IPS-18a (cell line): ENCODE measurements around the gene INTS14.

Experiments
- H3K27ac ChIP-seq: one replicate; pipeline ENCODE4 v1.5.1; 2013; ENCODE audit warnings: low read length
- H3K27me3 ChIP-seq: one replicate; pipeline ENCODE4 v1.6.1; 2013; ENCODE audit warnings: mild to moderate bottlenecking, low read length; ENCODE audit not compliant: control insufficient read depth, insufficient read depth
- H3K36me3 ChIP-seq: one replicate; pipeline ENCODE4 v1.6.1; 2013; ENCODE audit warnings: low read depth, low read length; ENCODE audit not compliant: control insufficient read depth
- H3K4me1 ChIP-seq: one replicate; pipeline ENCODE4 v1.6.1; 2013; ENCODE audit warnings: low read depth, low read length; ENCODE audit not compliant: control insufficient read depth
- H3K4me3 ChIP-seq: one replicate; pipeline ENCODE4 v1.5.1; 2013; ENCODE audit warnings: low read length
- H3K9ac ChIP-seq: one replicate; pipeline ENCODE4 v1.6.1; 2013; ENCODE audit warnings: mild to moderate bottlenecking, low read length, moderate library complexity
- H3K9me3 ChIP-seq: one replicate; pipeline ENCODE4 v1.6.1; 2013; ENCODE audit warnings: low read depth, low read length; ENCODE audit not compliant: control insufficient read depth

The INTS14 gene

GRCh38 chr15:65645392-65645791 lies 34.5 kb upstream of the INTS14 start:
- Histone ChIP-seq H3K27ac (no peak overlapping the region), H3K9ac (no peak overlapping the region), H3K9me3 (no peaks in the 10 kb centered on the region), H3K4me3 (no peak overlapping the region), H3K4me1 (no peaks in the 10 kb centered on the region), H3K27me3 (no peaks in the 10 kb centered on the region), H3K36me3 (no peaks in the 10 kb centered on the region)

DNA sequence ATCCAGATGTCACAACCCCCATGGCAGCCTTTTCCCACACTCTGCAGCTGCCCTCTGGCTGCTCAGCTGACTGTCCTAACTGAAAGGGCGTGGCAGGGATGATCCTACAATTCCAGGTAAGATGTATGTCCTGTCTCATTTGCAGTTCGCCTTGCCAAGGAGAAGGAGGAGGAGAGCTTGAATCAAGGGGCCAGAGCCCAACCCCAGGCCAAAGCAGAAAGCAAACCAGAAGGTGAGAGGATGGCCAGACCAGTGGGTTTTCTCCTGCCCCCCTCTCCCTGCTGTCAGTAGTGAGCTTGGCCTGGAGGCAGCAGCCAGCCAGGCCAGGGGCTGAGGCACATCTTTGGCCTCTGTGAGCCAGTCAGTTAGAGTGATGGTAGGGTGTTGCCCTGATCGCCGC lies 33.4 kb upstream of the INTS14 start:
- H3K9ac ChIP-seq: no peak overlapping the region
- H3K4me3 ChIP-seq: no peak overlapping the region
- no peak overlapping the region for H3K27ac ChIP-seq
- H3K4me1 ChIP-seq: no peaks in the 10 kb centered on the region
- H3K27me3 ChIP-seq: no peaks in the 10 kb centered on the region
- H3K9me3 ChIP-seq: no peaks in the 10 kb centered on the region
- no peaks in the 10 kb centered on the region for H3K36me3 ChIP-seq

- no peaks in the 10 kb centered on the region for H3K36me3 ChIP-seq
- H3K4me1 ChIP-seq: peaks cover 3% of the 10 kb centered on the region
- H3K9ac ChIP-seq: no peak overlapping the region
- no peaks in the 10 kb centered on the region for H3K9me3 ChIP-seq
- H3K27ac ChIP-seq: no peak overlapping the region
- H3K27me3 ChIP-seq: no peaks in the 10 kb centered on the region
- no peak overlapping the region for H3K4me3 ChIP-seq
Observed at GRCh38 chr15:65642594-65642993, 31.7 kb upstream of the INTS14 start.

- H3K9ac ChIP-seq: no peak overlapping the region
- H3K4me3 ChIP-seq: no peak overlapping the region
- no peak overlapping the region for H3K27ac ChIP-seq
- H3K36me3 ChIP-seq: no peaks in the 10 kb centered on the region
- H3K27me3 ChIP-seq: no peaks in the 10 kb centered on the region
- H3K4me1 ChIP-seq: peaks cover 3% of the 10 kb centered on the region
- H3K9me3 ChIP-seq: no peaks in the 10 kb centered on the region
Observed at GRCh38 chr15:65641768-65642475, 31.0 kb upstream of the INTS14 start.

- no peaks in the 10 kb centered on the region for H3K9me3 ChIP-seq
- H3K9ac ChIP-seq: no peak overlapping the region
- no peak overlapping the region for H3K27ac ChIP-seq
- H3K4me1 ChIP-seq: peaks cover 3% of the 10 kb centered on the region
- H3K36me3 ChIP-seq: no peaks in the 10 kb centered on the region
- H3K4me3 ChIP-seq: no peak overlapping the region
- H3K27me3 ChIP-seq: no peaks in the 10 kb centered on the region
Observed at GRCh38 chr15:65639509-65639908, 28.6 kb upstream of the INTS14 start.

GRCh38 chr15:65638681-65639089 lies 27.8 kb upstream of the INTS14 start:
- Histone ChIP-seq H3K9me3 (no peaks in the 10 kb centered on the region), H3K4me3 (no peak overlapping the region), H3K4me1 (peaks cover 3% of the 10 kb centered on the region), H3K9ac (no peak overlapping the region), H3K36me3 (no peaks in the 10 kb centered on the region), H3K27me3 (no peaks in the 10 kb centered on the region), H3K27ac (no peak overlapping the region)

GRCh38 chr15:65638109-65638508 lies 27.2 kb upstream of the INTS14 start:
- Histone ChIP-seq H3K4me1 (peaks cover 3% of the 10 kb centered on the region), H3K9me3 (no peaks in the 10 kb centered on the region), H3K27me3 (no peaks in the 10 kb centered on the region), H3K27ac (no peak overlapping the region), H3K36me3 (no peaks in the 10 kb centered on the region), H3K9ac (no peak overlapping the region), H3K4me3 (no peak overlapping the region)

DNA sequence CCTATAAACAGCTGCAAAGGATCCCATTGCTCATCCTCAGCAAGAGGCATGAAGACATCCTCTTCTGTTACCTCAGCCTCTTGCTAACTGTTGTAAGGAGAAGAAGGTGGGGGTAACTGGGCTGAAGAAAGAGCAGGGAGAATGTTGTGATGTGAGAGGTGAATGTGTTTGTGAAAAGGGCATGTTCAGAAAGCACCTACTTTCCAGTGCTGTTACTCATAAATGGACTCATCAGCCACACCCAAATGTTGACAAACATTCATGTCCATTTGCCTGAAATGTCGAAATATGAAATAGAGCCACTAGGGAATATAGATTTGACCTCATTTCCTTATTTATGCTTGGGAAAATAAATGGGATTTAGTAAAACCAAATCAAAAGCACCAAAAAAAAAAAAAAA lies 23.4 kb upstream of the INTS14 start:
- Histone ChIP-seq H3K27ac (no peak overlapping the region), H3K27me3 (no peaks in the 10 kb centered on the region), H3K9ac (no peak overlapping the region), H3K4me1 (peaks cover 3% of the 10 kb centered on the region), H3K36me3 (no peaks in the 10 kb centered on the region), H3K4me3 (no peak overlapping the region), H3K9me3 (no peaks in the 10 kb centered on the region)

GRCh38 chr15:65633752-65634151 lies 22.8 kb upstream of the INTS14 start:
- Histone ChIP-seq H3K9ac (no peak overlapping the region), H3K4me3 (no peak overlapping the region), H3K9me3 (no peaks in the 10 kb centered on the region), H3K27me3 (no peaks in the 10 kb centered on the region), H3K27ac (no peak overlapping the region), H3K4me1 (peaks cover 3% of the 10 kb centered on the region), H3K36me3 (no peaks in the 10 kb centered on the region)

DNA sequence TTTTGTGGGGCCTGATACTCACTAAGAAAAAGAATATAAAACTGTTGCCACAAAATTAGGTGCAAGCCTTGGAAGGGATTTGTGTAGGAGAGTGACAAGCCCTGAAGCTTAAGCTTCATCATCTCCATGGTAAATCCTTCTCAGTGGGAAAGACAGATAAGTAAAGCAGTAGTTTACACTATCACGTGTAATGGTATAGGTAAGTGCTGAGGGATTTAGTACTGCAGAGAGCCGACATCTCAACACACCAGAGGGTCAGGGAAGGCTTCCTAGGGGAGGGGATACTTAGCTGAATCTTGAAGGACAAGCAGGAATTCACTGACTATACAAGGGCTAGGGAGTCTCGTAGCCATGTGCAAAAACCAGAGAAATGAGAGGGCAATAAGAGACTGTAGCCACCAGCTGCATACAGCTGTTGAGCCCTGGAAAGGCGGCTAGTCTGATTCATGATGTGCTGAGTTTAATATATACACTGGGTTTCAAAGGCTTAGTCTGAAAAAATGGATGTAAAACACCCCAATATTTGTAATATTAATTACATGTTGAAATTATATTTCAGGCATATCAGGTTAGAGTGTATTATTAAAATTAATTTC lies 21.9 kb upstream of the INTS14 start:
- no peak overlapping the region for H3K27ac ChIP-seq
- H3K9me3 ChIP-seq: no peaks in the 10 kb centered on the region
- no peaks in the 10 kb centered on the region for H3K4me1 ChIP-seq
- no peaks in the 10 kb centered on the region for H3K36me3 ChIP-seq
- no peaks in the 10 kb centered on the region for H3K27me3 ChIP-seq
- H3K4me3 ChIP-seq: no peak overlapping the region
- no peak overlapping the region for H3K9ac ChIP-seq

DNA sequence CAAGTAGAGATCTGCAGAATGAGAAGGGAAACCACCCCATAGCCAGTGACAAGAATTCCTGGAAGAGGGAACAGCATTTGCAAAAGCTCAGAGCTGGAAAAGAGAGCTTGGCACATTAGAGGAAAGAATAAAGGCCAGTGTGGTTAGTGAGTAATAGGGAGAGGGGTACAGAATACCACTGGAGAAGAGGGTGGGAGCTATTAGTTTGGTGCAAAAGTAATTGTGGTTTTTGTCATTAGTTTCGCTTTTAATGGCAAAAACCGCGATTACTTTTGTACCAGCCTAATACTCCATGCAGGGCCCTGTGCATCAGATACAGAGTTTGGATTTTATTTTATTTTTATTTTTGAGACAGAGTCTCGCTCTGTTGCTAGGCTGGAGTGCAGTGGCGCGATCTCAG lies 20.6 kb upstream of the INTS14 start:
- no peaks in the 10 kb centered on the region for H3K4me1 ChIP-seq
- no peaks in the 10 kb centered on the region for H3K27me3 ChIP-seq
- no peaks in the 10 kb centered on the region for H3K36me3 ChIP-seq
- no peak overlapping the region for H3K27ac ChIP-seq
- no peak overlapping the region for H3K4me3 ChIP-seq
- H3K9ac ChIP-seq: no peak overlapping the region
- H3K9me3 ChIP-seq: no peaks in the 10 kb centered on the region

GRCh38 chr15:65630760-65631159 lies 19.8 kb upstream of the INTS14 start:
- Histone ChIP-seq H3K9ac (no peak overlapping the region), H3K36me3 (no peaks in the 10 kb centered on the region), H3K27me3 (no peaks in the 10 kb centered on the region), H3K9me3 (no peaks in the 10 kb centered on the region), H3K27ac (no peak overlapping the region), H3K4me3 (no peak overlapping the region), H3K4me1 (no peaks in the 10 kb centered on the region)
